NB4 (cell line): ENCODE results near the gene TTLL13.

Source experiments
- CTCF ChIP-seq: IDR thresholded peaks from one replicate; pipeline ENCODE4 v1.5.1; 2012; ENCODE audit warnings: low read depth, low read length
- MAX ChIP-seq: IDR thresholded peaks from 2 replicates; pipeline ENCODE4 v1.6.1; 2011; ENCODE audit warnings: low read depth, low read length
- MYC ChIP-seq: IDR thresholded peaks from 2 replicates; pipeline ENCODE4 v1.6.1; 2011; ENCODE audit warnings: low read depth, low read length
- POLR2A ChIP-seq: IDR thresholded peaks from 2 replicates; pipeline ENCODE4 v1.6.1; 2011; ENCODE audit warnings: mild to moderate bottlenecking; ENCODE audit not compliant: insufficient read length; ENCODE audit errors: extremely low read depth

GRCh38 chr15:90286678-90287077, 37.3 kb downstream of the TTLL13 start:
- TF ChIP-seq MAX (peak; percentile 44; the same call in 1 of the 2 replicates), CTCF (peak; percentile 63), POLR2A (no peak), MYC (no peak)
